ENCODE measurements around the gene CNTN2. TPM values are rescaled to one million over a fixed set of nuclear protein-coding genes. Genes with fewer than 3 reads are reported as not detected.

CNTN2 gene
- total RNA-seq, 1 experiment from 2014 or later, result not detected

DNA sequence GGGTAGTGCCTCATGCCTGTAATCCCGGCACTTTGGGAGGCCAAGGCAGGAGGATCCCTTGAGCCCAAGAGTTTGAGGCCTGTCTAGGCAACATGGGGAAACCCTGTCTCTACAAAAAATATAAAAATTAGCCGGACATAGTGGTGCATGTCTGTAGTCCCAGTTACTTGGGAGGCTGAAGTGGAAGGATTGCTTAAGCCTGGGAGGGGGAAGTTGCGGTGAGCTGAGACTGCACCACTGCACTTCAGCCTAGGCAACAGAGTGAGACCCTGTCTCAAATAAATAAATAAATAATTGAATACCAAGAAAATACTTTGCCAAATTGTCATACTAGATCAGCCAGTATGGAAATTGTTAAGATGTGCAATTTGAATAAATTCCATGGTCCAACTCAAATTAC lies 84.6 kb downstream of the CNTN2 start:
- POLR2A ChIA-PET, result no interaction called here
- TF ChIP-seq TCF7L2 (IDR thresholded peaks at IDR 0.05; ENCODE audit: low read depth, low read length), result no peak
- TF ChIP-seq, protein P1, sequence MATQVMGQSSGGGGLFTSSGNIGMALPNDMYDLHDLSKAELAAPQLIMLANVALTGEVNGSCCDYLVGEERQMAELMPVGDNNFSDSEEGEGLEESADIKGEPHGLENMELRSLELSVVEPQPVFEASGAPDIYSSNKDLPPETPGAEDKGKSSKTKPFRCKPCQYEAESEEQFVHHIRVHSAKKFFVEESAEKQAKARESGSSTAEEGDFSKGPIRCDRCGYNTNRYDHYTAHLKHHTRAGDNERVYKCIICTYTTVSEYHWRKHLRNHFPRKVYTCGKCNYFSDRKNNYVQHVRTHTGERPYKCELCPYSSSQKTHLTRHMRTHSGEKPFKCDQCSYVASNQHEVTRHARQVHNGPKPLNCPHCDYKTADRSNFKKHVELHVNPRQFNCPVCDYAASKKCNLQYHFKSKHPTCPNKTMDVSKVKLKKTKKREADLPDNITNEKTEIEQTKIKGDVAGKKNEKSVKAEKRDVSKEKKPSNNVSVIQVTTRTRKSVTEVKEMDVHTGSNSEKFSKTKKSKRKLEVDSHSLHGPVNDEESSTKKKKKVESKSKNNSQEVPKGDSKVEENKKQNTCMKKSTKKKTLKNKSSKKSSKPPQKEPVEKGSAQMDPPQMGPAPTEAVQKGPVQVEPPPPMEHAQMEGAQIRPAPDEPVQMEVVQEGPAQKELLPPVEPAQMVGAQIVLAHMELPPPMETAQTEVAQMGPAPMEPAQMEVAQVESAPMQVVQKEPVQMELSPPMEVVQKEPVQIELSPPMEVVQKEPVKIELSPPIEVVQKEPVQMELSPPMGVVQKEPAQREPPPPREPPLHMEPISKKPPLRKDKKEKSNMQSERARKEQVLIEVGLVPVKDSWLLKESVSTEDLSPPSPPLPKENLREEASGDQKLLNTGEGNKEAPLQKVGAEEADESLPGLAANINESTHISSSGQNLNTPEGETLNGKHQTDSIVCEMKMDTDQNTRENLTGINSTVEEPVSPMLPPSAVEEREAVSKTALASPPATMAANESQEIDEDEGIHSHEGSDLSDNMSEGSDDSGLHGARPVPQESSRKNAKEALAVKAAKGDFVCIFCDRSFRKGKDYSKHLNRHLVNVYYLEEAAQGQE (IDR thresholded peaks at IDR 0.05; ENCODE audit: insufficient read depth in 1 of 2, low read depth in 2 of 2, low read length in 1 of 2), result no peak
- TF ChIP-seq, protein P2, sequence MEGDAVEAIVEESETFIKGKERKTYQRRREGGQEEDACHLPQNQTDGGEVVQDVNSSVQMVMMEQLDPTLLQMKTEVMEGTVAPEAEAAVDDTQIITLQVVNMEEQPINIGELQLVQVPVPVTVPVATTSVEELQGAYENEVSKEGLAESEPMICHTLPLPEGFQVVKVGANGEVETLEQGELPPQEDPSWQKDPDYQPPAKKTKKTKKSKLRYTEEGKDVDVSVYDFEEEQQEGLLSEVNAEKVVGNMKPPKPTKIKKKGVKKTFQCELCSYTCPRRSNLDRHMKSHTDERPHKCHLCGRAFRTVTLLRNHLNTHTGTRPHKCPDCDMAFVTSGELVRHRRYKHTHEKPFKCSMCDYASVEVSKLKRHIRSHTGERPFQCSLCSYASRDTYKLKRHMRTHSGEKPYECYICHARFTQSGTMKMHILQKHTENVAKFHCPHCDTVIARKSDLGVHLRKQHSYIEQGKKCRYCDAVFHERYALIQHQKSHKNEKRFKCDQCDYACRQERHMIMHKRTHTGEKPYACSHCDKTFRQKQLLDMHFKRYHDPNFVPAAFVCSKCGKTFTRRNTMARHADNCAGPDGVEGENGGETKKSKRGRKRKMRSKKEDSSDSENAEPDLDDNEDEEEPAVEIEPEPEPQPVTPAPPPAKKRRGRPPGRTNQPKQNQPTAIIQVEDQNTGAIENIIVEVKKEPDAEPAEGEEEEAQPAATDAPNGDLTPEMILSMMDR (IDR thresholded peaks at IDR 0.05), result no peak
- TF ChIP-seq SIN3A (IDR thresholded peaks at IDR 0.05; ENCODE audit: borderline replicate concordance, insufficient read depth, low read depth, low read length), result no peak
- no peak for TF ChIP-seq POLR2AphosphoS5 (IDR thresholded peaks at IDR 0.05; ENCODE audit: low read depth, low read length)

More for the DNA sequence above, 84.6 kb downstream of the CNTN2 start:
- CTCF ChIA-PET, result interaction anchor here (0.6 kb wide), 1 partner anchor 80 kb away, joined by 6 read pairs; no protein-coding TSS in a partner anchor
- Histone ChIP-seq H3K27me3 (ENCODE audit: control insufficient read depth, insufficient read depth, low read length) (no peaks in the 10 kb centered on the region), H3K27ac (ENCODE audit: low read length) (no peak overlapping the region), H3K9me3 (ENCODE audit: control insufficient read depth, insufficient read depth, low read depth, low read length) (no peaks in the 10 kb centered on the region), H3K4me3 (ENCODE audit: low read depth in 2 of 2, low read length in 2 of 2) (no peak overlapping the region), H3K4me1 (ENCODE audit: control insufficient read depth, insufficient read depth, low read length) (peaks cover 4% of the 10 kb centered on the region; the same call in 1 of the 2 replicates), H3K36me3 (ENCODE audit: control insufficient read depth, insufficient read depth, low read length) (no peaks in the 10 kb centered on the region)
- ATAC-seq (no peak), DNase-seq (ENCODE audit: low read depth, low spot score) (no peak)
- in situ Hi-C loops (cut with HindIII; ENCODE audit: low pct_unique_long_range_greater_than_20kb, low sequenced_read_pairs), result no loop called here
- no TSS peak for BruUV-seq (replicated peaks)
- intact Hi-C loops (cut with micrococcal nuclease; ENCODE audit: unreplicated experiment), result loop anchor here (10.0 kb wide), 1 partner anchor 127 kb away; no protein-coding TSS in a partner anchor

Other genes with a start within 250 kb of the CNTN2 start
- gene NFASC, start 172.3 kb upstream of the CNTN2 start, total RNA-seq (2021; ENCODE audit: unreplicated experiment), result 16.9 TPM
- gene TMEM81, start 41.2 kb downstream of the CNTN2 start, total RNA-seq (2021; ENCODE audit: unreplicated experiment), result 4.0 TPM
- 22.2 TPM for gene RBBP5, start 78.8 kb downstream of the CNTN2 start, total RNA-seq (2021; ENCODE audit: unreplicated experiment)
- 11.3 TPM for gene DSTYK, start 168.5 kb downstream of the CNTN2 start, total RNA-seq (2021; ENCODE audit: unreplicated experiment)
- gene TMCC2, start 184.7 kb downstream of the CNTN2 start, total RNA-seq (2021; ENCODE audit: unreplicated experiment), result 3.1 TPM

Measured in Panc1 (cell line).